ENCODE data around the gene VLDLR.

Gene VLDLR

DNA sequence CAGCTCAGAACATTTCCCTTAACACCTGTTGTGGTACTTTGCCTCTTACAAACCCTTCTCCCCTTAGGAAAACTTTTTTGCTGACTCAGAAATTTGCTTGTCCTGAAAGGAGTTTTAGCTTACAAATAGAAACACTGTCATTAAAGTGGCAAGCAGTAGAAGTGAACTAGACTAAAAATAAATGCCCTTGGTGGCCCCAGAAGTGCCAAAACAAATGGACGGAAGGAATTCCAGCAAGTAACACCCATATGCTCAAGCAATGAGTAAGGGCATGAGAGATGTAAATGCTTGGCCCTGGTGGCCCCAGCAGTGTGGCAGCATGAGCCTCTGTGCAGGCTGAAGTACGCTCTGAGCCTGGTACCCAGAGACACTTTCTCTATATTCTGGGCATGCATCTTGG is 8.6 kb downstream of the VLDLR start:
- TF ChIP-seq, protein P1, sequence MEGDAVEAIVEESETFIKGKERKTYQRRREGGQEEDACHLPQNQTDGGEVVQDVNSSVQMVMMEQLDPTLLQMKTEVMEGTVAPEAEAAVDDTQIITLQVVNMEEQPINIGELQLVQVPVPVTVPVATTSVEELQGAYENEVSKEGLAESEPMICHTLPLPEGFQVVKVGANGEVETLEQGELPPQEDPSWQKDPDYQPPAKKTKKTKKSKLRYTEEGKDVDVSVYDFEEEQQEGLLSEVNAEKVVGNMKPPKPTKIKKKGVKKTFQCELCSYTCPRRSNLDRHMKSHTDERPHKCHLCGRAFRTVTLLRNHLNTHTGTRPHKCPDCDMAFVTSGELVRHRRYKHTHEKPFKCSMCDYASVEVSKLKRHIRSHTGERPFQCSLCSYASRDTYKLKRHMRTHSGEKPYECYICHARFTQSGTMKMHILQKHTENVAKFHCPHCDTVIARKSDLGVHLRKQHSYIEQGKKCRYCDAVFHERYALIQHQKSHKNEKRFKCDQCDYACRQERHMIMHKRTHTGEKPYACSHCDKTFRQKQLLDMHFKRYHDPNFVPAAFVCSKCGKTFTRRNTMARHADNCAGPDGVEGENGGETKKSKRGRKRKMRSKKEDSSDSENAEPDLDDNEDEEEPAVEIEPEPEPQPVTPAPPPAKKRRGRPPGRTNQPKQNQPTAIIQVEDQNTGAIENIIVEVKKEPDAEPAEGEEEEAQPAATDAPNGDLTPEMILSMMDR (IDR thresholded peaks at IDR 0.05; ENCODE audit: low read depth, low read length, missing control alignments): no peak
- Histone ChIP-seq H3K27me3 (replicated peaks) (no peaks in the 10 kb centered on the region), H3K4me3 (ENCODE audit: low read depth, low read length) (no peak overlapping the region), H3K27ac (no peak overlapping the region), H3K36me3 (replicated peaks) (no peaks in the 10 kb centered on the region)
- no peak for DNase-seq
- in situ Hi-C loops (cut with HindIII; ENCODE audit: low pct_ligation_motif_present, low sequenced_read_pairs): no loop called here

DNA sequence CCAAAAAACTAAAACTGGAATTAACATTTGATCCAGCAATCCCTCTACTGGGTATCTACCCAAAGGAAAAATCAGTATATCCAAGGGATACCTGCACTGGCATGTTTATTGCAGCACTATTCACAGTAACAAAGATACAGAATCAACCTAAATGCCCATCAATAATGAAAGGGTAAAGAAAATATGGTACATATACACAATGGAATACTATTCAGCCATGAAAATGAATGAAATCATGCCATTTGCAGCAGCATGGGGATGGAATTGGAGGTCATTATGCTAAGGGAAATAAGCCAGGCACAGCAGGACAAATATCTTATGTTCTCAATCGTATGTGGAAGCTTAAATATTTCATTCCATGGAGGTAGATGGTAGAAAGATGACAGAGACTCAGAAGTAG is 9.7 kb downstream of the VLDLR start:
- no peaks in the 10 kb centered on the region for H3K27me3 ChIP-seq (replicated peaks)
- H3K27ac ChIP-seq: no peak overlapping the region
- no peak for DNase-seq
- H3K36me3 ChIP-seq (replicated peaks): no peaks in the 10 kb centered on the region
- H3K4me3 ChIP-seq (ENCODE audit: low read depth, low read length): no peak overlapping the region
- in situ Hi-C loops (cut with HindIII; ENCODE audit: low pct_ligation_motif_present, low sequenced_read_pairs): no loop called here
- TF ChIP-seq, protein P1 (IDR thresholded peaks at IDR 0.05; ENCODE audit: low read depth, low read length, missing control alignments): no peak

DNA sequence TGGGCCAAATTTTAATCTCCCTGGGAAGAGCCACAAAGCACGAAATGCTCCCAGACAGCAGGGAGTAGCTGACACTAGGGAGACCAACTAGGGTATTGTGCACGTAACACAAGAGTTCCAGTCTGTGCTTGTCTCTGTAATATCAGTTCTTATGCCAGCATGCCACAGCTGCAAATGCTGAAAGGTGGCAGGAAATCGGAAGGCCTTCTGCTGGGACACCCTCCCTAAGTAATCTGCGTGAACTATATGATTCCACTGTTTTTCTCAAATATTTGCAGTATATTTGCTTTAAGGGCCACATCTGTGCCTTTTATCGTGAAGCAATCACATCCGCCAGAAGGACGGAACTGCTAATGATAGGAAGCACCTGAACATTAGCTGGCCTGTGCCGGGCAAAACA is 12.6 kb downstream of the VLDLR start:
- in situ Hi-C loops (cut with HindIII; ENCODE audit: low pct_ligation_motif_present, low sequenced_read_pairs): no loop called here
- DNase-seq: no peak

DNA sequence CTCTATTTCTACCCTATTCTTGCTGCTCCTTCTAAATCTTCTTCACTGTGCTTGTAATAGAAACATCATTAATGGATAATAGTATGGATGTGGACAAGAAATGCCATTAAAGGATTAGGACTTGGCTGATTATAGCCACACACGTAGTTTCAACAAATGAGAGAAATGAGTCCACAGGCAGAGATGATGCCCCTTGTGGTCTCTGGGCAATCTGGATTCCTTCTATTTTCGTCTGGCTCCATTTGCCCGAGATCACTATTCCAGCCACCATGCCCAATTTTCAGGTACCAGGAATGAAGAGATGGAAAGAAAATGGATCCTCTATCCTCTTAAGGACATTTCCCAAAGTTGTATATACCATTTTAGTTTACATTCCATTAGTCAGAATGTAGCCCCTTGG is 13.2 kb downstream of the VLDLR start:
- Histone ChIP-seq H3K36me3 (replicated peaks) (no peaks in the 10 kb centered on the region), H3K27ac (no peak overlapping the region), H3K27me3 (replicated peaks) (no peaks in the 10 kb centered on the region), H3K4me3 (ENCODE audit: low read depth, low read length) (no peak overlapping the region)
- no peak for DNase-seq
- TF ChIP-seq, protein P1 (IDR thresholded peaks at IDR 0.05; ENCODE audit: low read depth, low read length, missing control alignments): peak; percentile 6
- in situ Hi-C loops (cut with HindIII; ENCODE audit: low pct_ligation_motif_present, low sequenced_read_pairs): no loop called here

More for the DNA sequence above, 12.6 kb downstream of the VLDLR start:
- TF ChIP-seq, protein P1 (IDR thresholded peaks at IDR 0.05; ENCODE audit: low read depth, low read length, missing control alignments): no peak
- Histone ChIP-seq H3K27ac (no peak overlapping the region), H3K4me3 (ENCODE audit: low read depth, low read length) (no peak overlapping the region), H3K27me3 (replicated peaks) (no peaks in the 10 kb centered on the region), H3K36me3 (replicated peaks) (no peaks in the 10 kb centered on the region)

DNA sequence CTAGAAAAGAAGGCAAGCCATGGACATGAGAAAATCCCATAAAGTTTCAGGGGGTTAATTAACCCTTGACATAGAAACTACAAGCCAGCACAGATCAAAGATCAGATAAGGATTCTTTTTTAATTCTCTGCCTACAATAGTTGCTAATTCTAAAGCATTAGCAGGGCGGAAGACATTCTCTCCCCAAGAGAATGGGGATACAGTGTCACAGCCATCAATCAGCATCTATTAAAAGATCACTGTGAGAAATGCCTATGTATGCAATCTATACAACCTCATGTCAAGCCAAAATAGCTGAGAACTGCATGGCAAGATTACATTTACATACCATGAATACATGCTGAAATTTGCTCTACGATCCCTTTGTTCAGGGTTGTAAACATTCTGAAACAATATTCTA is 14.3 kb downstream of the VLDLR start:
- Histone ChIP-seq H3K27me3 (replicated peaks) (no peaks in the 10 kb centered on the region), H3K36me3 (replicated peaks) (no peaks in the 10 kb centered on the region), H3K4me3 (ENCODE audit: low read depth, low read length) (no peak overlapping the region), H3K27ac (no peak overlapping the region)
- in situ Hi-C loops (cut with HindIII; ENCODE audit: low pct_ligation_motif_present, low sequenced_read_pairs): no loop called here
- TF ChIP-seq, protein P1 (IDR thresholded peaks at IDR 0.05; ENCODE audit: low read depth, low read length, missing control alignments): no peak
- no peak for DNase-seq

DNA sequence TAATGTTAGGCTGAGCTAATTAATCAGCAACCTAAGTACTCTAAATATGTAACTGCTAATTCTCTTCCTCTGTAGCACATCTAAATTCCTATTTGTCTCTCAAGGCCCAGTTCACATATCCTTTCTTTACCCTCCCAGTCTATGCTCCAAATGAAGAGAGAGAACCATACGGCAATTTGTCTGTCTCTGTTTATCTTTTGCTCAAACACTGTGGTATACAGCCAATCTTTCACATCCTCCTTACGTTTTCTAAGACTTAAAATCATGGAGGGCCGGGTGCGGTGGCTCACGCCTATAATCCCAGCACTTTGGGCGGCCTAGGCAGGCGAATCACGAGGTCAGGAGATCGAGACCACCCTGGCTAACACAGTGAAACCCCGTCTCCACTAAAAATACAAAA is 15.8 kb downstream of the VLDLR start:
- no peak for DNase-seq
- Histone ChIP-seq H3K36me3 (replicated peaks) (no peaks in the 10 kb centered on the region), H3K27ac (no peak overlapping the region), H3K4me3 (ENCODE audit: low read depth, low read length) (no peak overlapping the region), H3K27me3 (replicated peaks) (no peaks in the 10 kb centered on the region)
- in situ Hi-C loops (cut with HindIII; ENCODE audit: low pct_ligation_motif_present, low sequenced_read_pairs): no loop called here
- TF ChIP-seq, protein P1 (IDR thresholded peaks at IDR 0.05; ENCODE audit: low read depth, low read length, missing control alignments): no peak
